Erythroblast (primary cell): Measurements from ENCODE around the gene GALNT18.

Experiments
- GATA1 ChIP-seq: IDR thresholded peaks from 2 replicates; pipeline ENCODE4 v1.6.1; 2011; ENCODE audit warnings: low read depth, mild to moderate bottlenecking, control low read depth, low read length, moderate library complexity
- POLR2A ChIP-seq: IDR thresholded peaks from 2 replicates; pipeline ENCODE4 v1.6.1; 2011; ENCODE audit warnings: mild to moderate bottlenecking, low read length

DNA sequence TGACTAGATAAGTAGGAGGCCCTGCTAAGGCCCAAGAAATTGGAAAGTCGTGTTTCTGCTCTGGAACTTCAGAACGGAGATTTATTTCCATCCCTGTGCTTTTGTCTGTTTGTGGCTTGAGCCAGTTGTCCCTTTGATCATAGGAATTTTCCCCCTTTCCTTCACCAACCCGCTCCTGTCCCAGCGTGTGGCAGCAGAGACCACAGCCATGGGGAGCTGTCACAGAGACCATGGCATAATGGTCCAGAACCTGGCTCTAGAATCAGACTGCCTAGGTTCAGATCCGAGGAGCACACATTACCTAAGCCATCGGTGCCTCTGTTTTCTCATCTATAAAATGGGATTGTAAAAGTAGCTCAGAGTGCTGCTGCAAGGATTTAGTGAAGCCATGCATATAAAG, 128.1 kb downstream of the GALNT18 start:
- TF ChIP-seq POLR2A (no peak), GATA1 (no peak)
